ENCODE measurements around the gene SLC38A11.

GRCh38 chr2:164905307-164905706 is 50.0 kb downstream of the SLC38A11 start:
- TF ChIP-seq KAT2B (IDR thresholded peaks at IDR 0.05; ENCODE audit: borderline replicate concordance, low read depth, low read length) (no peak), ETV5 (CRISPR knock-in tag; IDR thresholded peaks at IDR 0.05; ENCODE audit: borderline replicate concordance) (no peak), EP300 (IDR thresholded peaks at IDR 0.05; ENCODE audit: low read depth in 2 of 2, low read length in 2 of 2) (no peak), EP300 (CRISPR knock-in tag; IDR thresholded peaks at IDR 0.05; ENCODE audit: borderline replicate concordance) (no peak), TCF12 (IDR thresholded peaks at IDR 0.05) (no peak), TCF12 (CRISPR knock-in tag; IDR thresholded peaks at IDR 0.05) (no peak), SMARCC2 (IDR thresholded peaks at IDR 0.05) (no peak), ZBTB39 (CRISPR knock-in tag; IDR thresholded peaks at IDR 0.05) (no peak), ATF3 (CRISPR knock-in tag; IDR thresholded peaks at IDR 0.05) (no peak), EZH2 (conservative IDR thresholded peaks at IDR 0.05; ENCODE audit: low read depth, low read length) (no peak), MAFK (conservative IDR thresholded peaks at IDR 0.05 in 1 of 2, IDR thresholded peaks at IDR 0.05 in 1 of 2; ENCODE audit: low read length in 2 of 2) (no peak), ATF6 (CRISPR knock-in tag; conservative IDR thresholded peaks at IDR 0.05) (no peak), MBNL3 (CRISPR knock-in tag; conservative IDR thresholded peaks at IDR 0.05) (no peak), SRF (IDR thresholded peaks at IDR 0.05; ENCODE audit: low read depth, low read length) (no peak), JUND (CRISPR knock-in tag; IDR thresholded peaks at IDR 0.05) (no peak)

All from HepG2 (cell line).